Prostate gland (tissue), 2 donors: ENCODE data around the gene RNF44. TPM values are rescaled to one million over a fixed set of nuclear protein-coding genes. Genes with fewer than 3 reads are reported as not detected.

Experiments used
- DNase-seq: peaks from one replicate; pipeline ENCODE4 v3.0.0-alpha.2; 2019; ENCODE audit warnings: low spot score
- H3K27ac ChIP-seq, 2 donors: fragments of 200-600 bp; sonication (generic); 2 replicates each; pipeline ENCODE4 v1.5.1; 2017 to 2019
- H3K27me3 ChIP-seq: fragments of 200-600 bp; sonication (generic); replicated peaks from 2 replicates; pipeline ENCODE4 v1.5.1; 2019; ENCODE audit not compliant: insufficient read depth
- H3K36me3 ChIP-seq, 2 donors: fragments of 200-600 bp; sonication (generic); 1 replicate in 1 of 2; 2 replicates in 1 of 2; pipeline versions ENCODE4 v1.5.1 to v1.8.1; 2017 to 2019
- H3K4me1 ChIP-seq: fragments of 200-600 bp; sonication (generic); replicated peaks from 2 replicates; pipeline ENCODE4 v1.5.1; 2019
- H3K4me3 ChIP-seq, 2 donors: fragments of 200-600 bp; sonication (generic); 2 replicates each; pipeline ENCODE4 v1.5.1; 2017 to 2019
- H3K9me3 ChIP-seq: fragments of 200-600 bp; sonication (generic); 2 replicates; pipeline ENCODE4 v1.5.1; 2017
- POLR2A ChIP-seq: fragments of 450-650 bp; IDR thresholded peaks from one replicate; pipeline ENCODE4 v1.6.1; 2016; ENCODE audit warnings: antibody characterized with exemption, mild to moderate bottlenecking
- POLR2AphosphoS5 ChIP-seq: sonication (generic); formaldehyde crosslinking; IDR thresholded peaks from one replicate; pipeline ENCODE4 v1.6.1; 2017; ENCODE audit warnings: antibody characterized with exemption
- WGBS: methylation state at CpG from one replicate; pipeline ENCODE4 v1.1.5; 2018; 5-methylcytosine and 5-hydroxymethylcytosine counted together
- intact Hi-C: fragments of 100-400 bp; cut with DNase I; formaldehyde crosslinking; loops from one replicate; pipeline ENCODE4 v1.14.2; 2022
- total RNA-seq, 2 donors: library from RNA; depleted of rRNA; stranded (reverse); fragments of >200 nt; gene quantifications; one replicate each; pipeline ENCODE4 v1.1.0, GENCODE V29; 2016
- TF ChIP-seq, protein P1 (sequence below), 4 experiments: fragments of 200-600 bp in 2 of 4; fragments of 450-650 bp in 2 of 4; sonication (generic) in 2 of 4; IDR thresholded peaks; 1 replicate in 3 of 4; 2 replicates in 1 of 4; pipeline ENCODE4 v1.5.1; 2016 to 2019; ENCODE audit warnings: antibody characterized with exemption in 4 of 4, mild to moderate bottlenecking in 2 of 4, moderate library complexity in 2 of 4

Gene RNF44
- total RNA-seq, 2 donors from 2014 or later, result 26.4 to 43.3 TPM

DNA sequence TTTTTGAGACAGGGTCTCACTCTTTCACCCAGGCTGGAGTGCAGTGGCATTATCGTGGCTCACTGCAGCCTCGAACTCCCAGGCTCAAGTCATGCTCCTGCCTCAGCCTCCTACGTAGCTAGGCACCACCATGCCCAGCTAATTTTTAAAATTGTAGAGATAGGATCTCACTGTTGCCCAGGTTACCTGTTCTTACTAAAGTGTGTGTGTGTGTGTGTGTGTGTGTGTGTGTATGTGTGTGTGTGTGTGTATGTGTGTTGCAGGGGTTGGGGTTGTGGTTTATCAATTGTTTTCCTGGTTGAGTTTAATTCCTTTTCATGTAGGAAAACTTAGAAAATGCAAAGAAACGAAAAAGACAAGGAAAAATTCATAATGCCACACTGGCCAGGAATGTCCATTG is 21.8 kb downstream of the RNF44 start:
- Histone ChIP-seq H3K9me3 (no peaks in the 10 kb centered on the region), H3K4me1 (no peaks in the 10 kb centered on the region), H3K27ac (no peak overlapping the region), H3K36me3 (no peaks in the 10 kb centered on the region), H3K4me3 (no peak overlapping the region), H3K27me3 (no peaks in the 10 kb centered on the region)
- intact Hi-C loops, result no loop called here
- 79% methylated on average over 4 of the region's 4 CpGs for WGBS
- TF ChIP-seq POLR2AphosphoS5 (no peak), POLR2A (no peak)
- TF ChIP-seq, protein P1, sequence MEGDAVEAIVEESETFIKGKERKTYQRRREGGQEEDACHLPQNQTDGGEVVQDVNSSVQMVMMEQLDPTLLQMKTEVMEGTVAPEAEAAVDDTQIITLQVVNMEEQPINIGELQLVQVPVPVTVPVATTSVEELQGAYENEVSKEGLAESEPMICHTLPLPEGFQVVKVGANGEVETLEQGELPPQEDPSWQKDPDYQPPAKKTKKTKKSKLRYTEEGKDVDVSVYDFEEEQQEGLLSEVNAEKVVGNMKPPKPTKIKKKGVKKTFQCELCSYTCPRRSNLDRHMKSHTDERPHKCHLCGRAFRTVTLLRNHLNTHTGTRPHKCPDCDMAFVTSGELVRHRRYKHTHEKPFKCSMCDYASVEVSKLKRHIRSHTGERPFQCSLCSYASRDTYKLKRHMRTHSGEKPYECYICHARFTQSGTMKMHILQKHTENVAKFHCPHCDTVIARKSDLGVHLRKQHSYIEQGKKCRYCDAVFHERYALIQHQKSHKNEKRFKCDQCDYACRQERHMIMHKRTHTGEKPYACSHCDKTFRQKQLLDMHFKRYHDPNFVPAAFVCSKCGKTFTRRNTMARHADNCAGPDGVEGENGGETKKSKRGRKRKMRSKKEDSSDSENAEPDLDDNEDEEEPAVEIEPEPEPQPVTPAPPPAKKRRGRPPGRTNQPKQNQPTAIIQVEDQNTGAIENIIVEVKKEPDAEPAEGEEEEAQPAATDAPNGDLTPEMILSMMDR (IDR thresholded peaks at IDR 0.05), result no peak
- DNase-seq, result no peak

DNA sequence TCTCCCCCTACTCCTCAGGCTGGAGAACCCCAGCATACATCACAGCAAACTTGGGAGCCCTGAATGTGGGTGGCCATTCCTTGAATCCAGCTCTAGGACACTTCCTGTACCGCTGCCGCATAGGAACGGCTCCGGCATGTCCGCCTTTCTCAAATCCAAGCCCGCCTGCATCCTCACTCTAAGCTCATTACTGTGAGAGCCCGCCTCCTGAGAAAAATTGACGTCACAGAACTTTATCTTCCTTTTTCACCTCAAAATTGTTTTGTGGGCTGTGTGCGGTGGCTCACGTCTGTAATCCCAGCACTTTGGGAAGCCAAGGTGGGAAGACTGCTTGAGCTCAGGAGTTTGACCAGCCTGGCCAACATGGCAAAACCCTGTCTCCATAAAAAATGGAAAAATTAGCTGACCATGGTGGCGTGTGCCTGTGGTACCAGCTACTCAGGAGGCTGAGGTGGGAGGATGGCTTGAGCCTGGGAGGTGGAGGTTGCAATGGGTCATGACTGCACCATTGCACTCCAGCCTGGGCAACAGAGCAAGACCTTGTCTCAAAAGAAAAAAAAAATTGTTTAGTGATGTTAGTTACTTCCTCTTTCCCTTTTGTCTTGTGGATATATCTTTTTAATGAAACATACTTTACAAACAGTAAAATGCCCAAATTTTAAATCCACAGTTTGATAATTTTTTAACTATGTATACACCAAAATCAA is 22.8 kb downstream of the RNF44 start:
- intact Hi-C loops, result no loop called here
- no peaks in the 10 kb centered on the region for H3K27me3 ChIP-seq
- H3K4me3 ChIP-seq, result no peak overlapping the region
- TF ChIP-seq POLR2A (no peak), POLR2AphosphoS5 (no peak)
- TF ChIP-seq, protein P1 (IDR thresholded peaks at IDR 0.05), result no peak
- no peak overlapping the region for H3K27ac ChIP-seq
- H3K36me3 ChIP-seq, result no peaks in the 10 kb centered on the region
- WGBS, result 73% methylated on average over 11 of the region's 11 CpGs
- no peak for DNase-seq
- no peaks in the 10 kb centered on the region for H3K4me1 ChIP-seq
- no peaks in the 10 kb centered on the region for H3K9me3 ChIP-seq

DNA sequence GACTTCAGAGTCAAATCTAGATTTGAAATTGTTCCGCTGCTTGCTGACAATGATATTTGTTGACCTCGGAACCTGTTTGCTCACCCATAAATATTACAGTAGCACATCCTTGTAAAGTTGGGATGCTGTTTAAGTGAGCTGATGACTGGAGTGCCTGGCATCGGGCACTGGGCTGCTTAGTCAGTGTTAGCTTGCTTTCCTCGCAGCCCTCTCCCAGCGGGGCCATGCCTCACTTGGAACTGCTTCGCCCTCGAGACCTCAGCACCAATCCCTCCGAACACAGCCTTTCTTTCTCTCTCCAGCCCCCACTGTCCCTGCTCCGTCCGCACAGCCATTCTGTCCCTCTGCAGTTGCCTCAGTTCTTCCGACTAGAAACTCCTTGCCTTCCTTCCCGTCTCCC is 23.4 kb downstream of the RNF44 start:
- Histone ChIP-seq H3K9me3 (no peaks in the 10 kb centered on the region), H3K27ac (no peak overlapping the region), H3K36me3 (no peaks in the 10 kb centered on the region), H3K4me3 (no peak overlapping the region), H3K4me1 (no peaks in the 10 kb centered on the region), H3K27me3 (no peaks in the 10 kb centered on the region)
- intact Hi-C loops, result no loop called here
- TF ChIP-seq POLR2AphosphoS5, result no peak
- TF ChIP-seq, protein P1 (IDR thresholded peaks at IDR 0.05), result no peak
- TF ChIP-seq POLR2A, result no peak
- DNase-seq, result no peak
- 52% methylated on average over 12 of the region's 12 CpGs for WGBS

DNA sequence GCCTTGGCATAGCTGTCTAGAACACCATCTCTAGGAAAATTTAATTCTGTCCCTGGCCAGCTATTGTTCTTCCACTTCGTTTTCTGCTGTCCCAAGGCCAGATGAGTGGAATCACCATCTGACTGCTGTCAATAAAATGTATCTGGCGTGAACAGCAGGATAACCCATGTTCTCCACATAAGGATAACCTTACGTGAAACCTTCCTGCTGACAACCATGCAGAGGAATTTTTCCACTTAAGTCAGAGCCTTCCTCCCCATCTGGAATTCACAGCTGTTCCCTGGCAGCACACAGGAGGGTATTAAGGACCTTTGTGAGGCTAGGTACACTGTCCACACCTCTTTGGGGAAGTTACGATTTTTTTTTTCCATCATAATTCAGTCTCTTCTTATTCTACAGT is 28.6 kb downstream of the RNF44 start:
- H3K27me3 ChIP-seq, result no peaks in the 10 kb centered on the region
- H3K36me3 ChIP-seq, result peaks cover 0 to 3% of the 10 kb centered on the region in 2 donors
- TF ChIP-seq, protein P1 (IDR thresholded peaks at IDR 0.05), result no peak
- TF ChIP-seq POLR2A, result no peak
- no peak for TF ChIP-seq POLR2AphosphoS5
- DNase-seq, result no peak
- H3K9me3 ChIP-seq, result no peaks in the 10 kb centered on the region
- H3K27ac ChIP-seq, result no peak overlapping the region
- no peak overlapping the region for H3K4me3 ChIP-seq
- intact Hi-C loops, result no loop called here
- H3K4me1 ChIP-seq, result no peaks in the 10 kb centered on the region
- 80% methylated on average over 4 of the region's 4 CpGs for WGBS

DNA sequence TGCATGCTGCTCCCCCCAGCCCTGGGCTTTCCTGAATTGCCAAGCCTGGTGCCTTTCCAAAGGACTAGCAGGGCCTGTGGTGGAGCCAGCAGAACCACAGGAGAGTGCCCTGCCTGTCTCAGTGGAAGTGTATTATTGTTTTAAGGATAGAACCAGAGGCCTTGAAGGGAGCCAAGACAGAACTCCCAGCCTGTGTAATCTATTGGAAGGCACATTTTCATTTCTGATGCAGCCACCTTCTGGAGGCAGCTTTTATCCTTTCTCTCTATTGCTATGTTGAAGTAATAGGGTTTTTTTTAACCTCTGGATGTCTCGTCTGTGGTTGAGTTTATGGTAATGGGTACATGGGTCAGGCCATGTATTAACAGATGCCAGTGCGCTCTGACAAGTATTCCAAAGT is 29.3 kb downstream of the RNF44 start:
- no peak overlapping the region for H3K4me3 ChIP-seq
- no peak for DNase-seq
- no peak for TF ChIP-seq POLR2AphosphoS5
- TF ChIP-seq POLR2A, result no peak
- TF ChIP-seq, protein P1 (IDR thresholded peaks at IDR 0.05), result no peak
- H3K27me3 ChIP-seq, result no peaks in the 10 kb centered on the region
- no peaks in the 10 kb centered on the region for H3K4me1 ChIP-seq
- WGBS, result 87% methylated on average over 2 of the region's 2 CpGs
- intact Hi-C loops, result no loop called here
- H3K27ac ChIP-seq, result no peak overlapping the region
- H3K36me3 ChIP-seq, result peaks cover 0 to 3% of the 10 kb centered on the region in 2 donors
- H3K9me3 ChIP-seq, result no peaks in the 10 kb centered on the region
